Pancreas (tissue), 10 donors: ENCODE results near the gene SEL1L. TPM values are rescaled to one million over a fixed set of nuclear protein-coding genes. Genes with fewer than 3 reads are reported as not detected.

ENCODE experiments used
- ATAC-seq, 4 donors: fragments of 200-7000 bp; cut with Tn5 transposase; one replicate each; pipeline versions ENCODE4 v1.8.0 to v1.9.1; 2020; ENCODE audit warnings: mild to moderate bottlenecking in 4 of 4, moderate library complexity in 4 of 4
- DNase-seq, 6 donors: peaks; one replicate each; pipeline ENCODE4 v3.0.0-alpha.2; 2020
- FAIRE-seq: peaks from 2 replicates; lab custom pipeline; 2012; peaks lifted over from hg19 to GRCh38; lab: Jason Lieb, UNC
- H3K27ac ChIP-seq, 4 donors: fragments of 200-600 bp; sonication (generic); 1 replicate in 3 of 4; 2 replicates in 1 of 4; pipeline versions ENCODE4 v1.5.0 to v1.8.0; 2020
- H3K27me3 ChIP-seq, 4 donors: fragments of 200-600 bp; one replicate each; pipeline ENCODE4 v1.8.0; 2021
- H3K36me3 ChIP-seq, 3 donors: fragments of 200-600 bp; sonication (generic) in 1 of 3; one replicate each; pipeline versions ENCODE4 v1.5.0 to v1.8.0; 2020 to 2021
- H3K4me1 ChIP-seq, 3 donors: fragments of 200-600 bp; one replicate each; pipeline ENCODE4 v1.8.0; 2021
- H3K4me3 ChIP-seq, 4 donors: fragments of 200-600 bp; sonication (generic) in 2 of 4; one replicate each; pipeline versions ENCODE4 v1.5.0 to v1.8.0; 2020 to 2021
- H3K9me3 ChIP-seq, 4 donors: fragments of 200-600 bp; one replicate each; pipeline ENCODE4 v1.8.0; 2021
- CTCF ChIP-seq, 4 donors: fragments of 200-600 bp; sonication (generic) in 3 of 4; IDR thresholded peaks; one replicate each; pipeline versions ENCODE4 v1.5.0 to v1.8.0; 2021; ENCODE audit warnings: antibody characterized with exemption in 4 of 4
- WGBS, 2 donors: extraction: QIAGEN DNeasy Blood & Tissue Kit; methylation state at CpG; one replicate each; pipeline ENCODE4 v1.1.7; 2013; 5-methylcytosine and 5-hydroxymethylcytosine counted together
- intact Hi-C, 3 donors: fragments of 100-400 bp; cut with DNase I; formaldehyde crosslinking; loops; one replicate each; pipeline versions ENCODE4 v1.11.1 to v1.14.2; 2022
- polyA plus RNA-seq, 2 donors: library from polyadenylated mRNA; stranded (reverse); fragments of 200-250 nt; gene quantifications; one replicate each; pipeline ENCODE4 v1.2.3, GENCODE V29; 2013
- total RNA-seq, 6 donors: library from RNA; stranded (reverse); fragmentation: NEBNext Ultra II Directional in 4 of 6; extraction: Animal tissue kit (Norgen Biotek cat#: 25700) in 4 of 6; gene quantifications; one replicate each; pipeline versions ENCODE4 v1.2.1 to v1.2.4, GENCODE V29; 2021 to 2023
- donor health status: healthy with polysubstance abuse.
- donor health status: DM: no; HTN: no; CAD: no; lungs with moderate emphysema.
- donor health status: DM: no; HTN: no; CAD: no.
- donor health status: control.
- donor health status: control.
- donor health status: Bipolar disorder and iron deficiency.
- donor health status: DM: yes; HTN: yes; CAD: no.
- donor health status: DM: no; HTN: no; CAD: no.
- donor health status: DM: no; HTN: no; CAD: no.
- donor health status: DM: yes; HTN: yes; CAD: no.

Gene SEL1L
- total and polyA plus RNA-seq, 8 donors = 54.5 to 763 (median 423) TPM

DNA sequence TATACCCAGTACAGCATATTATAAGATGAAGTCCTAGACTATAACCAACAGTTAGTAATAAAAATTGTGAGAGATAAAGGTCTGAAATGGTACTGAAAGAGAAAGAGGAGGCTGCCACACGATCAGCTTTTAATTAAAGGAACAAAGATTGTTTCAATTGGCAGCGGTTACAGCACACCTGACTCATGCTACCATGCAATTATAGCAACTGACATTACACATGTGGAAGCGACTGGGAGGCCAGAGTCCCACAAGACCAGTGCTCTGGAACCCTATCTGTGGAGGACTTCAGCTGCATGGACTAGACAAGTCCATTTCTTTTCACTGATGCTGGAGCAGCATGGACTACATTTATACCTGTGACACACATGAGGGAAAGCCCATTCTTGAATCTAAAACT lies 55.2 kb downstream of the SEL1L start:
- H3K9me3 ChIP-seq = no peaks in the 10 kb centered on the region
- FAIRE-seq (no peak), ATAC-seq (peak; percentile 4 to 29 (median 22)), DNase-seq (no peak)
- no peak overlapping the region for H3K27ac ChIP-seq
- peaks cover 0 to 78% (median 49%) of the 10 kb centered on the region in 3 donors for H3K36me3 ChIP-seq
- intact Hi-C loops = no loop called here
- no peaks in the 10 kb centered on the region for H3K27me3 ChIP-seq
- TF ChIP-seq CTCF (IDR thresholded peaks at IDR 0.05) = no peak
- WGBS, 2 donors = 48 to 61% methylated on average over 3 of the region's 3 CpGs
- peaks cover 0 to 17% (median 3%) of the 10 kb centered on the region in 3 donors for H3K4me1 ChIP-seq
- H3K4me3 ChIP-seq = no peak overlapping the region

DNA sequence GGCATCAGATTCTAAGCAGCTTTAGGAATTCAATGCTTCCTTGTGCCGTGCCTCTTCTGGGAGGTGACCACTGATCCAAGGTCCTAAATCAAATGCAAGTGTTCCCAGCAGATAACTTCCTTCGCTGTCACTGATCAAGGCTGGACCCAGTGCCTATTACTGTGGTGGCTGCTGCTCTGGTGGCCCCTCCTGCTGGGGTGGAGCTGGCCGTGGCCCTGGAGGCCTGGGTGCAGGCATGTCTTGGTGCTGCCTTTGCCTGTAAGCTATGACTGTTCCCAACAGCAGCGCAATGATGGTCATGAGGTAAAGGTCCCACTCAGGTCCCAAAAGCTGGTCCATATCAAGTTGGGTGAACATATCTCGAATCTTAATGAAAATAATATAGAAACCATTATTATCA lies 56.8 kb downstream of the SEL1L start:
- H3K27me3 ChIP-seq = no peaks in the 10 kb centered on the region
- peaks cover 0 to 14% (median 4%) of the 10 kb centered on the region in 3 donors for H3K4me1 ChIP-seq
- 58 to 62% methylated on average over 5 of the region's 5 CpGs for WGBS, 2 donors
- H3K4me3 ChIP-seq = no peak overlapping the region
- H3K27ac ChIP-seq = no peak overlapping the region
- DNase-seq = no peak
- no peaks in the 10 kb centered on the region for H3K9me3 ChIP-seq
- ATAC-seq = peak in 3 of 4 donors; percentile 13 to 37 (median 29)
- intact Hi-C loops = no loop called here
- peaks cover 0 to 69% (median 45%) of the 10 kb centered on the region in 3 donors for H3K36me3 ChIP-seq
- no peak for FAIRE-seq
- TF ChIP-seq CTCF (IDR thresholded peaks at IDR 0.05) = no peak

- H3K9me3 ChIP-seq = no peaks in the 10 kb centered on the region
- 83 to 92% methylated on average over 5 of the region's 5 CpGs for WGBS, 2 donors
- DNase-seq = no peak
- ATAC-seq = no peak
- TF ChIP-seq CTCF (IDR thresholded peaks at IDR 0.05) = no peak
- peak overlapping the region in 2 of 4 donors; percentile 13 to 37 for H3K27ac ChIP-seq
- no peaks in the 10 kb centered on the region for H3K27me3 ChIP-seq
- no peak for FAIRE-seq
- H3K4me3 ChIP-seq = no peak overlapping the region
- peaks cover 0 to 14% (median 4%) of the 10 kb centered on the region in 3 donors for H3K4me1 ChIP-seq
- H3K36me3 ChIP-seq = peaks cover 0 to 53% (median 44%) of the 10 kb centered on the region in 3 donors
- intact Hi-C loops = no loop called here
Observed at GRCh38 chr14:81474685-81475324, 58.8 kb downstream of the SEL1L start.

DNA sequence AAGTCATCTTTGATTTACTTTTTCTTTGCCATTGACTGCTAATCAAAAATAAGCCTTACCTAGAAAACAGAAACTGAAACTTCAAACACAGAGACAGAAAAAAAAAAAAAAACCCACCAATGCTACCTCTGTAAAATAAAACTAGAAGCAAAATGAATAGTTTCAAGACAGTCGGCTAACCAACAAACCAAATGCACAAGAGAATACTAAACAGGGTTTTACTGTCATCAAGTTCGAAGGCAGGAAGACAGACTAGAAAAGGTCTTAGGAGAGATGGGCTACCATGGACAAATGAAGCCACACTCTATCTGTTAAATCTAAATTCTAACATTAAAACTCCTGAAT lies 59.5 kb downstream of the SEL1L start:
- peak; percentile 68 for FAIRE-seq
- DNase-seq = no peak
- Histone ChIP-seq H3K27me3 (no peaks in the 10 kb centered on the region), H3K27ac (peak overlapping the region in 2 of 4 donors; percentile 13 to 37), H3K4me3 (no peak overlapping the region), H3K36me3 (peaks cover 0 to 46% (median 37%) of the 10 kb centered on the region in 3 donors), H3K4me1 (peaks cover 0 to 14% (median 4%) of the 10 kb centered on the region in 3 donors), H3K9me3 (no peaks in the 10 kb centered on the region)
- intact Hi-C loops = no loop called here
- TF ChIP-seq CTCF (IDR thresholded peaks at IDR 0.05) = no peak
- no peak for ATAC-seq
- WGBS, 2 donors = 63 to 71% methylated on average over 2 of the region's 2 CpGs
